Testis (tissue), 2 donors: ENCODE results near the gene MAPK8IP3.

Experiments used
- POLR2A ChIP-seq: fragments of 450-650 bp; IDR thresholded peaks from one replicate; pipeline ENCODE4 v1.6.1; 2017; ENCODE audit warnings: antibody characterized with exemption, mild to moderate bottlenecking, moderate library complexity
- TF ChIP-seq, protein P1 (sequence below), 3 experiments: fragments of 450-650 bp in 2 of 3; fragments of 200-600 bp in 1 of 3; sonication (generic) in 1 of 3; IDR thresholded peaks; one replicate each; pipeline ENCODE4 v1.5.1; 2016 to 2019; ENCODE audit warnings: antibody characterized with exemption in 3 of 3, mild to moderate bottlenecking in 2 of 3, moderate library complexity in 1 of 3

- no peak for TF ChIP-seq POLR2A
- TF ChIP-seq, protein P1, sequence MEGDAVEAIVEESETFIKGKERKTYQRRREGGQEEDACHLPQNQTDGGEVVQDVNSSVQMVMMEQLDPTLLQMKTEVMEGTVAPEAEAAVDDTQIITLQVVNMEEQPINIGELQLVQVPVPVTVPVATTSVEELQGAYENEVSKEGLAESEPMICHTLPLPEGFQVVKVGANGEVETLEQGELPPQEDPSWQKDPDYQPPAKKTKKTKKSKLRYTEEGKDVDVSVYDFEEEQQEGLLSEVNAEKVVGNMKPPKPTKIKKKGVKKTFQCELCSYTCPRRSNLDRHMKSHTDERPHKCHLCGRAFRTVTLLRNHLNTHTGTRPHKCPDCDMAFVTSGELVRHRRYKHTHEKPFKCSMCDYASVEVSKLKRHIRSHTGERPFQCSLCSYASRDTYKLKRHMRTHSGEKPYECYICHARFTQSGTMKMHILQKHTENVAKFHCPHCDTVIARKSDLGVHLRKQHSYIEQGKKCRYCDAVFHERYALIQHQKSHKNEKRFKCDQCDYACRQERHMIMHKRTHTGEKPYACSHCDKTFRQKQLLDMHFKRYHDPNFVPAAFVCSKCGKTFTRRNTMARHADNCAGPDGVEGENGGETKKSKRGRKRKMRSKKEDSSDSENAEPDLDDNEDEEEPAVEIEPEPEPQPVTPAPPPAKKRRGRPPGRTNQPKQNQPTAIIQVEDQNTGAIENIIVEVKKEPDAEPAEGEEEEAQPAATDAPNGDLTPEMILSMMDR (IDR thresholded peaks at IDR 0.05): no peak
Measured at GRCh38 chr16:1710811-1711507, 5.0 kb downstream of the MAPK8IP3 start.
